GM18868 (cell line): ENCODE results near the gene TMEM95.

ENCODE experiments used
- ATAC-seq: cut with Tn5 transposase; IDR thresholded peaks from one replicate; pipeline ENCODE4 v1.9.1; 2021; ENCODE audit warnings: mild to moderate bottlenecking, moderate library complexity; ENCODE audit not compliant: unreplicated experiment

The TMEM95 gene

DNA sequence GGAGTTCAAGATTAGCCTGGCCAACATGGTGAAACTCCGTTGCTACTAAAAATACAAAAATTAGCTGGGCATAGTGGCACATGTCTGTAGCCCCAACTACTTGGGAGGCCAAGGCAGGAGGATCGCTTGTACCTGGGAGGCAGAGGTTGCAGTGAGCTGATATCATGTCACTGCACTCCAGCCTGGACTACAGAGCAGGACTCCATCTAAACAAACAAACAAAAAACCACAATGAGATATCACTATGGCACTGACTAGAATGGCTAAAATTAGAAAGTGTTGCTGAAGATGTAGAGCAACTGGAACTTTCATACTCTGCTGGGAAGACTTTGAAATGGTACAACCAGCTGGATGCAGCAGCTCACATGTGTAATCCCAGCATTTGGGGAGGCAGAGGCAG, 19.4 kb downstream of the TMEM95 start:
- no peak for ATAC-seq

DNA sequence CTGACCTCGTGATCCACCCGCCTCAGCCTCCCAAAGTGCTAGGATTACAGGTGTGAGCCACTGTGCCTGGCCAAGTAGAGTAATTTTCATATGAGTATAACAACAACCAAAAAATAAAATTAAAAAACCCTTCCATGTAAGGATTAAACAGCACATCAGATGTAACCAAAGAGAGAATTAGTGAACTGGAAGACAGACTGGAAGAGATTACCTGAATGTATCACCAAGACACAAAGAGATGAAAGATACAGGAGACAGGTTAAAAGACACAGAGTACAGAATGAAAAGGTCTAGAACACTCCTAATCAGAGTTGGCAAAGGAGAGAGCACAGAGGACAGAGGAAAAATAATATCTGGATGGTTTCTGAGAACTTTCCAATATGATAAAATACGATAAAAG, 24.2 kb downstream of the TMEM95 start:
- no peak for ATAC-seq

DNA sequence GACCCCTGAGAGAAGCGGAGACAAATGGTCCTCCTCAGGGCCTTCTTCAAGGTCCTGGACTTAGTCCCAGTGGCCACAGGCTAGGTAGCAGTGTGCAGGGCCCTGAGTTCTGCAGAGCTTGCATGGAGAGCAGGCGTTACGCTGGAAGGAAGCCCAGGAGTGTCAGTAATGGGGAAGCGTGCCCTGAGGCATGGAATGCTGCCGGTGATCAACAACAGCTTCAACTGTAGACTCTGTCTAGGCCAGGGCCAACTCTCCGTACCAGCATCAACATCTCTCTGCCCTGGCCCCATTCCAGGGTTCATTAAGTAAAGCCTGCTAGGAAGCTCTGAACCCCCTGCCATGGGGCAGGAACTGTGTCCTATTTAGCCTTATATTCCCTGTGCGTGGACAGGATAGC, 25.4 kb downstream of the TMEM95 start:
- ATAC-seq: no peak

DNA sequence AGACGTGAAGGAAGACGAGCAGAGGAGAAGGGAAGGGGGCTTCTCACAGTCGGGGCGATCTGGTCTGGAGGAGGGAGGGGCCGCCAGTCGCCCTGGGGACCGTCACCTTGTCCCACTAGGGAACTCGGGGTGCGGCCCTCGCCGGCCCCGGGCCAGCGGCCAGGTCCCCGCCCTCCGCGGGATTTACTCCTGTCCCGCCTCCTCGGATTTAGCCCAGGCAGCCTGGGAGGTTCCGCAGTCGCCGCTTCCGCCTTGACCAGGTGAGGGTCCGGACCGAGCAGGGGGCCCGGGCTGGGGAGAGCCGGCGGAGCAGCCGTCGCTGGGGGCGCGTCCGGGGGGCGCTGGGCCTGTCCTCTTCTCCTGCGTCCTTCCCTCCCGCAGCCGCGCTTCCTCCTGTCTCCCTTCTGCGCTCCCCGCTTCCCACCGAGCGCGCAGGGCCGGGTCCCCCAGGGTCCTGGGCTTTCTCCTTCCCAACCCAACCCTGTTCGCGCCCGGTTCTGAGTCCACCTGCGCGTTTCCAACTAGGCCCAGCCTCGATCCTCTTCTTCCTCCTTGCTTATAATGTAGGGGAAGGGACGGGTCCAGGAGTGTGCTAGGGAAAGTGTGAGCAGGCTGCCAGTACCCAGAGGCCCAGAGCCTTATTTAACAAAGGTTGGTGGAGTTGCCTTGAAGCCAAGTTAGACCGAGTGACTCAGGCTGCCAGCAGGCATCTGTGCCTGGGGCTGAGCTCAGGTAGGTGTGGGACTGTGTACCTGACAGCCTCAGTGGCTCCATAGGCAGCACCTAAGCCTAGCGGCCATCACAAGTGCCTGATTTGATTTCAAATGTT, 26.1 kb downstream of the TMEM95 start, which contains the start of gene TNK1:
Gene TNK1 (plus strand): TSS at position 235 of the 829 bp plus-strand sequence. CDS start 1,838 bp downstream, outside the sequence.
- ATAC-seq: no peak

DNA sequence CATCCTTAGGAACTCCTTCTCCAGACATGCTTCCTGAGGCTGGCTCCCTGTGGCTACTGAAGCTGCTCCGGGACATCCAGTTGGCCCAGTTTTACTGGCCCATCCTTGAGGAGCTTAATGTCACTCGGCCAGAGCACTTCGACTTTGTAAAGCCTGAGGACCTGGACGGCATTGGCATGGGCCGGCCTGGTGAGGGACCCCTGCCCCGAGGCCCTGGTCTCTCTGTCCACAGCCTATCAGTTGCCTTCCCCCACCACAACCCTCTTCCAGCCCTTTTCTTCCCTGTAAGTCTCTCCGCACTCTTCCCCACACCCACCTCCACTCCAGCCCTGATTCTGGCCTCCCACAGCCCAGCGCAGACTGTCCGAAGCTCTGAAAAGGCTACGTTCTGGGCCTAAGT, 27.9 kb downstream of the TMEM95 start:
- no peak for ATAC-seq

DNA sequence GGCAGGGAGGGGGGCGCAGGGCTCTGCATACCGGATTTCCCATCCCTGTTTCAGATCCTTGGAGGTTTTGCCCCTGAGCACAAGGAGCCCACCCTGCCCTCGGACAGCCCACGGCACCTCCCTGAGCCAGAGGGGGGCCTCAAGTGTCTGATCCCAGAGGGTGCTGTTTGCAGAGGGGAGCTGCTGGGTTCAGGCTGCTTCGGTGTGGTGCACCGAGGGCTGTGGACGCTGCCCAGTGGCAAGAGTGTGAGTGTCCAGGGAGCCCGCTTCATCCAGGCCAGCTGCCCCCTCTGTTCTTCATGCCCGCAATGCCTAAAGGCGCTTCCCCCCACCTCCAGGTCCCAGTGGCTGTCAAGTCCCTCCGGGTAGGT, 28.4 kb downstream of the TMEM95 start:
- no peak for ATAC-seq

DNA sequence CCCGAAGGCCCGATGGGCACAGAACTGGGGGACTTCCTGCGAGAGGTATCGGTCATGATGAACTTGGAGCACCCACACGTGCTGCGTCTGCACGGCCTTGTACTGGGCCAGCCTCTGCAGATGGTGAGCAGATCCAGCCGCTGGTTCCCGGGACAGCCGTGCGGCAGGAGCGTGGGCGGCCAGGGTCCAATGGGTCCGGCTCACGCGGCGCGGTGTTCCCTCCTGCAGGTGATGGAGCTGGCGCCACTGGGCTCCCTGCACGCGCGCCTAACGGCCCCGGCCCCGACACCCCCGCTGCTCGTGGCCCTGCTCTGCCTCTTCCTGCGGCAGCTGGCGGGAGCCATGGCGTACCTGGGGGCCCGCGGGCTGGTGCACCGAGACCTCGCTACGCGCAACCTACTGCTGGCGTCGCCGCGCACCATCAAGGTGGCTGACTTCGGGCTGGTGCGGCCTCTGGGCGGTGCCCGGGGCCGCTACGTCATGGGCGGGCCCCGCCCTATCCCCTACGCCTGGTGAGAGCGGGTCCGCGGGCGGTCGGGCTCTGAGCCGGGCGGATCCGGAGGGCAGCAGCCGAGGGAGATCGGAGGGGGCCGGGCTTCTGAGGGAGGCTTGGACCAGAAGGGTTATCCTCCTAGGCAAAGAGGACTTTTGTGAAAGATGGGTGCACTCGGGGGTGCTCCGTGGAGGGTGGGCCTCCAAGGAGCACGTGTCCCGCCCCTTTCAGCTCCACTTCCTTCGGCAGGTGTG, 29.0 kb downstream of the TMEM95 start:
- peak; percentile 74 for ATAC-seq

DNA sequence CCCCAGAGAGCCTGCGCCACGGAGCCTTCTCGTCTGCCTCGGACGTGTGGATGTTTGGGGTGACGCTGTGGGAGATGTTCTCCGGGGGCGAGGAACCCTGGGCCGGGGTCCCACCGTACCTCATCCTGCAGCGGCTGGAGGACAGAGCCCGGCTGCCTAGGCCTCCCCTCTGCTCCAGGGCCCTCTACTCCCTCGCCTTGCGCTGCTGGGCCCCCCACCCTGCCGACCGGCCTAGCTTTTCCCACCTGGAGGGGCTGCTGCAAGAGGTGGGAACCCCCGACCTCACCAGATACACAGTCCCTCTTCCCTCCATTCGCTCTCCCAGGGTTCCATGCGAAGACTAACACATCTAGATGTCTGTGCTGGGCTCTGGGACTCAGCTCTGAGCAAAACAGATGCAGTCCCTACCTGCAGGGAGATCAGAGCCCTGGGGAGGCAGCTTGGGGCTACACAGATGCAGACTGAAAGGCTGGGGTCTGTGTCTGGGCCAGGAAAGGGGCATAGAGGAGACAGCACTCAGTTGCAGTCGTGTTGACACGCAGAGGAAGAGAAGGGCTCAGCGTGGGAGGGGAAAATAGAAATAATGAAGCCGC, 29.6 kb downstream of the TMEM95 start:
- no peak for ATAC-seq

DNA sequence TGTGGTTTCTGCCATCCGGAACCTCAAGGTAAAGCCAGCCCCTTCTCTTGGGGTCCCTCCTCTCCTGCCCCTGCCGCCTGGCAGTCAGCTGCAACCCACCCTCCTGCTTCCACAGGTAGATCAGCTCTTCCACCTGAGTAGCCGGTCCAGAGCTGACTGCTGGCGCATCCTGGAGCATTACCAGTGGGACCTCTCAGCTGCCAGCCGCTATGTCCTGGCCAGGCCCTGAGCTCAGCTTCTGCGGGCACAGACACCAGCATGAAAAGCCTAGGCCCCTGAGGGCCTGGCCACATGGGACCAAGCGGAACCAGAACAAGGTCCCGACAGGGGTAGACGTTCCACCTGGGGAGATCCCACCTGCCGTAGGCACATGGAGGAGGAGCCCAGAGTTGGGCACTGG, 33.9 kb downstream of the TMEM95 start:
- no peak for ATAC-seq

DNA sequence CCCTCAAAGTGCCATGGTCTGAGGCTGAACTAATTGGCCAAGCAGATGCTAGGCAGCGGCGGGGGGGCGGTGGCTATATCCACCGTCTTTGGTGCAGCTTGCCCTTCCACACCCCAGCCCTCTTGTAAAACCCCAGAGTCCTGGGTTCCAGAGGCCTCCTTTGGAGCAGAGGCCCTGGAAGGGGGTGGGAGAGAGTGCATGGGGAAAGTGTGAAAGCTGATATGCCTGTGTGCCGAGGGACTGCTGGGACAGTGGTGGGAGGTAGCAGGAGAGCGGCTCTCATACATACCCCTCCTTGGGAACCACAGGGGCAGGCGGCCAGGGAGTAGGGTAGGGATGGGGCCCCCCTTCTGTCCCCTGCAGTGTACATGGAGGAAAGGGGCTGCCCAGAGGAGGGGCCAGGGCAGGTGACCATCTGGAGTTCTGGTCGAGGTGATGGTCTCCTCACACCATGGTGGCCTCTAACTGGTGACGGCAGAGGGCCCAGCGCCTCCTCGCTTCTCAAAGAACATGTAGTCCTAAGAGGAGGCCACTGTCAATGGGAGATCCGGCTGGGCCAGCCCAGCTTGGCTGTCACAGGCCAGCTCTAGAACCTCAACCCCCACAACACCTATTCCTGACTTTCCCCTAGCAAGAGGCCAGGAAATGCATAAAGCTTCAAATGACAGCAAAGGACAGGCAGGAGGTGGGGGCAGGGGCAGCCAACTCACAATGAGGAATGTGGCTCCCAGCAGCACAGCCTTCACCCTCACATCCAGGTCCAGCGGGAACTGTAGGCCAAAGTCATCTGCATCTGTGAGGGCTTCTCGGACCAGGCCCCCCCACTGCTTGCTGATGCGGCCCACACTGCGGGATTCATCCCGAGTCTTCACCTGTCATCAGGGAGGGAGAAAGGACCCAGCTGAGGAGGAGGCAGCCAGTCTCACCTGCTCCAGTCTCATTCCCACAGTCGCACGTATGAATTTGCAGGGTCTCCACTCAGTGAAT, 35.3 kb downstream of the TMEM95 start:
- no peak for ATAC-seq

DNA sequence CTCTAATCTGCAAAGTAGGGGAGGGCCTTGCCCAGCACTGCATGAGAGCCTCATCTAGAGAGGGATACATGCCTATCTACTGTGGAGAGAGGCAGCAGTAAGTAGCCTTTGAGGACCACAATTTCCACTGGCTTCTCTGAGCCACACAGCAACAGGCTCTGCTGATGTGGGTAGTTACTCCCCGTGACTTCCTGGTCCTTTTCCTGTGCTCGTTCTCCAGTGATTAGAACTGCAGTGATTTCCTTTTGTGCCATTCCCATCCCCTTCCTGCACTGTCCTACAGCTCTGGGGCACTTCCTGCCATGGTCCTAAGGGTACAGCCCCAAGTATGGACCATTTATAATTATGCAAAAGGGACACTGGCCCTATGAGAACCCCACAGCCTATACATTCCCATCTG, 36.4 kb downstream of the TMEM95 start:
- ATAC-seq: no peak

DNA sequence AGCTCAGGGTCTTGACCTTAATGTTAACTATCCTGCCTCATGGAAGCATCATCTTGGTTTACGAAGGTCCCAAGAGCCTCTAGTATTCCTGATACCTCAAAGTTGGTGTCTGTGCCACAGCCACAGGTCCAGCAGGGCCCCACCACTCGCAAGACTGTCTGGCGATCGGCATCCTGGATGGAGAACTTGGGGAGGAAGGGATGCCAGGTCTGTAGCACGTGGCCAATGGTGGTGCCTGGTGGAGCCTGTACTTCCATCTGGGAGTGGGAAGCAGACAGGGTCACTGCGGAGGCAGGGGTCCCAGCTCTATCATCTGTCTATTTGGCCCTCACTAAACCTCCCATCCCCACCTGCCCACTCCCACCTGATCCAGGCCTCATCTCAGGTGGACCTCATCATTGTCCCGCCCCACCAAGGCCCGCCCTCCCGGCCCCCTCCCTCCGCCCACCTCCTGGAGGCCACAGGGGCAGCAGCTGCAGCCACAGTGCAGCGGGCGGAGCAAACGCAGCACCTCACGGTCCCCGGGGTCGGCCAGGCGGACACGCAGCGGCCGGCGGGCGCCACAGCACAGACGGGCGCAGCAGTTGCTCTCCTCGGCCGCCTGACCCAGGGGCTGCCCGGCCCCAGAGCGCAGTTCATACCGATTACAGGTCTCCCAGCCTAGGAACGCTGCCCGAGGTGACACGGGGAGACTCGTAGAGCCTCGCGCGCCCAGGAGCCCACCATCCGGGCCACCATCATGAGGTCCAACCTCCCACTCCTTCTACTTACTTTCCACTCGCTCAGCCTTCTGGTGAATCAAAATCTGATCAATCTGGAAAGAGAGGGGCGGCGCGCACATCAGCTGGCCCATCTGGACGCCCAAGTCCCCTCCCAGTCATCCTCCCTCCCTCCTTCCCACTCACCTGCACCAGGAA, 38.0 kb downstream of the TMEM95 start:
- ATAC-seq: no peak

DNA sequence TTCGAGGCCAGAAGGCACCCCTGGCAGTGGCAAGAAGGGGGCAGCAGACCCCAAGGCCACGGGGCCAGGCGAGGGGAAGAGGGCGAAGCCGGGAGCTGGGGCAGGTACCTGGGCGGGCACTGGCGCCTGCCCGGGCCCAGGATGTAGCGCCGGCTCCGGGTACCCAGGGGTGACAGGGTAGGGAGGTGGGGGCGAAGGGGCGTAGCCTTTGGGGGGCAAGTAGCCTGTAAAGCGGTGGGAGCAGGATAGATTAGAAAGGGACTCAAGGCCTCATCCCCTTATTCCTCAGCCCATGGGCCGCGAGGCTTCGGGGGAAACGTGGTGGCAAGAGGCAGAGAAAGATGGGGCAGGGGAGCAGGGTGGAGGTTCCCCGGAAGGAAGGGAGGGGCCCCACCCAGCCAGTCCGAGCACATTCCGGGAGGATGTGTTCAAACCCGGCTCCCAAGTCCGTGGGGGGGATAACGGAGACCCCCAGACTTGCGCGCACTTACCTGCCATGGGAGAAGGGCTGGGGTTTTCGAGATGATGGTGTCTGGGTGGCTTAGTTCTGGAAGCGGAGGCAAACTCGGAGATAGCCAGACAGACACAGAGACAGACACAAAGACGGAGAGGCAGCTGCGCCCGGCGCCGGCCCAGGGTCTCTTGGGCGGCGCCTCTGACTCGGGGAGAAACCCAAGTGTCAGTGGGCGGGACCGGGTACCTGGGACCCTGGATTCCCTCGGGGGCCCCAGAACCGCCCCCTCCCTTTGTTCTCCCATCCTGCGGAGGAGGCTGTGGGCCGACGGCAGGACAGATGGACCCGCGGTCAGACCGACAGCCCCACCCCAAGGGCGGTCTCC, 38.9 kb downstream of the TMEM95 start:
- peak; percentile 49 for ATAC-seq

DNA sequence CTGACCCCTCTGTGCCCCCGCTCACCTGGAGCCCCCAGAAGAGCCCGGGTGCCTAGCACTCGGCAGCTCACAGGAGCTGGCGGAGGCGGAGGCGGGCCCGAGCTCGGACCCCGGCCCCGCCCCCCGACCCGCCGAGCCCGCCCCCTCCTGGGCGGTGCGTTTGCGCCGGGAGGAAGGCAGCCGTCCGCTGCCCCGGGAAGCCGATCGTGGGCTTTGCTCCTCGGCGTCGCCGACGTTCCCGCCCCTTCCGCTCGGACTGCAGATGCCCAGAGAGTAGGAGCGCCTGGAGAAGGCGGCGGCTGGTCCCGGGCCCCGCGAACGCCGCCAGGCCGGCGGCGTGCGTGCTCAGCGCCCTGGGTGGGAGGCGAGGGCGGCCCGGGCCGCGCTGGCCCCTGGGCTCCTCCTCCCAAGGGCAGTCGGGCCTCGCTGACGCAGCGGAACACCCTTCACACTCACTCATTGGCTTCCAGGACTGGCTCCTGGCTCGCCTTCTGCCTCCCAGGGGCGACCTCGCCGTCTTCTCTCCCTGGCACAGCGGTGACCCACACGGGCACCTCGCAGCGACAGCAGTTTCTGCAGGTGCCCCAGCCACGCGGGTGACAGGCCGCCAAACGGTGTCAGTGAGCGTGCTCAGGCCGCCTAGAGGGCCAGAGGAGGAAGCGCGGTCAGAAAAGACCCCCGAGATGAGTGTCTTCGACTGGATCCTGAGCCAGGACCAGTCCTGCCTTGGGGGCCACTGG, 39.7 kb downstream of the TMEM95 start, which contains the start of gene PLSCR3:
Gene PLSCR3 (minus strand): TSS at position 74 of the 740 bp plus-strand sequence. CDS start 415 bp downstream, outside the sequence.
- ATAC-seq: peak; percentile 76

DNA sequence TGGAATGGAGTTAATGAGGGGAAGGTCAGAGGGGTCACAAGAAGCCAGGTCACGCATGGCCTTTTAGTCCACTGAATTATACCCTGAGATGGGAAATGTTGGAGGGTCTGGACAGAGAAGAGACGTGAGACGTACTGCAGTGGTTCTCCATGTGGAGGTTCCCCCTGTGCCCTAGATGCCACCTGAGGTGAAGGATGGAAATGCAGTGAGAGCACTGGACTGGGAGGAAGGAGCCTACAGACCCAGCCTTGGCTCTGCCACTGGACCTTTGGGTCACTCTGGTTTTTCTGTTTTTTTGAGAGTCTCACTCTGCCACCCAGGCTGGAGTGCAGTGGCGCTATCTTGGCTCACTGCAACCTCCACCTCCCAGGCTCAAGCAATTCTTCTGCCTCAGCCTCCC, 41.2 kb downstream of the TMEM95 start:
- no peak for ATAC-seq

DNA sequence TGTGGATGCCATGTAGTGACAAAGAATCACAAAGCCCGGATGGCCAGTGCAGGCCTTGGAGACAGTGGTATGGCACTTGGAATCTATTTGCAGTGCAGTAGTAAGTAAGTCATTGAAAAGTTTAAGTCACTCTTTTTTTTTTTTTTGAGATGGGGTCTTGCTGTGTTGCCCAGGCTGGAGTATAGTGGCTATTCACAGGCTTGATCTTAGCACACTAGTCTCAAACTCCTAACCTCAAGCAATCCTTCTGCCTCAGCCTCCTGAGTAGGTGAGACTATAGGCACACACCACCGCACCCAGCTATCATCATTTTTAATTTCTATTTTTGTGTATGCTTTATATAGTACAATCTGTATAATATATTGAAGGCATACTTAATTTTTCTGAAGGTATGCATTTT, 43.7 kb downstream of the TMEM95 start:
- no peak for ATAC-seq

DNA sequence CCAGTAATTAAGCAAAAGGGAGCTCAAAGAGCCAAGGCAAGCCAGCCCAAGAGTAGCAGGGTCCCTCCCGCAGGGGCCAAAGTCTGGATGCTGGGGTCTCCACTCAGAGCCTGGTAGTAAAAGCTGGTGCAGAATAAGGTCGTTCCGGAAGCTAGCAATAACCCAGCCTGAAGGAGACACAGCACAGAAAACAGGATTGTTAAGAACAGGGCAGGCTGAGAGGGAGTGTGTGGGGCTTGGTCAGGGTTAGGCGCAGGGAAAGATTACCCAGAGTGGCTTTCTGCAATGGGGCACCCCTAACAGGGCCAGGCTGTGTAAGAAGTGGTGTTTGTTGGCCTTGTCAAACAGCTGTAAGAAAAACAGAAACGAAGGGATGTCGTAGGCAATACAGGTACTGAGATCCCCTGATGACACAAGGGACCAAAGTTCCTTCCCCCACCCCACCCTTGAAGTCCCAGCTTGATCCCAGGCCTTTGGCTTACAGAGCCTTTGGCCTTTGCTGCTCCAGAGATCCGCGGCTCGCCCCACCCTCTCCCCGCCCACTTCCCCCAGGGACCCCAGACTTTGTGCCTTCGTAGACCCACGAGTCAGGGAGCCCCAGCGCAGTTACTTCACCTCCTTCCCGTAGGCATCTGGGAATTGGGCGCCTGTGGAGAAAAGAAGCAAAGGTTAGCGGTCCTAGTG, 48.2 kb downstream of the TMEM95 start:
- ATAC-seq: no peak

DNA sequence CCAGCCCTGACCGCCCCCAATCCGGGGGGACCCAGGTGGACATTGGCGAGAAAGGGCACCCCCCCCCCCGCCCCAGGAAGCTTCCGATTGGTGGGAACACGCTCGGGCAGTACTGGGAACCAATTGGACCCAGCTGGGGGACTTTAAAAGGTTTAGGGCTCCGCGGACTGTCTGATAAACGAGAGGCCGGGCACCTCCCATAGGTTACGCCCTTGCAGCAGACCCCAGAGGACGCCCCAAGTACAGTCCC, 48.7 kb downstream of the TMEM95 start:
- no peak for ATAC-seq
